Liver (tissue), 9 donors: ENCODE data around the gene TLE3. TPM values are rescaled to one million over a fixed set of nuclear protein-coding genes. Genes with fewer than 3 reads are reported as not detected.

Experiments
- DNase-seq: peaks from one replicate; pipeline ENCODE4 v3.0.0-alpha.2; 2017; ENCODE audit warnings: low spot score
- H3K27ac ChIP-seq, 2 donors: one replicate each; pipeline ENCODE4 v1.7.0; 2013; ENCODE audit warnings: inconsistent platforms in 2 of 2, low read length in 2 of 2, control low read depth in 1 of 2, low read depth in 1 of 2, mild to moderate bottlenecking in 1 of 2
- H3K27me3 ChIP-seq, 4 donors: one replicate each; pipeline versions ENCODE4 v1.6.1 to v1.7.0; 2013; ENCODE audit warnings: low read length in 3 of 4, inconsistent platforms in 1 of 4, mild to moderate bottlenecking in 1 of 4, moderate library complexity in 1 of 4; ENCODE audit not compliant: control insufficient read depth in 4 of 4, insufficient read depth in 4 of 4
- H3K36me3 ChIP-seq, 4 donors: one replicate each; pipeline versions ENCODE4 v1.6.1 to v1.7.0; 2013; ENCODE audit warnings: low read length in 3 of 4, mild to moderate bottlenecking in 3 of 4, low read depth in 1 of 4, moderate library complexity in 1 of 4; ENCODE audit not compliant: control insufficient read depth in 4 of 4, insufficient read depth in 3 of 4
- H3K4me1 ChIP-seq, 4 donors: one replicate each; pipeline versions ENCODE4 v1.6.1 to v1.7.0; 2013; ENCODE audit warnings: low read length in 3 of 4, mild to moderate bottlenecking in 3 of 4, moderate library complexity in 1 of 4; ENCODE audit not compliant: control insufficient read depth in 4 of 4, insufficient read depth in 4 of 4
- H3K4me3 ChIP-seq, 3 donors: one replicate each; pipeline versions ENCODE4 v1.6.1 to v1.7.0; 2013; ENCODE audit warnings: low read length in 3 of 3, control low read depth in 1 of 3, low read depth in 1 of 3, mild to moderate bottlenecking in 1 of 3
- H3K9ac ChIP-seq, 2 donors: one replicate each; pipeline ENCODE4 v1.7.0; 2013; ENCODE audit warnings: low read length in 2 of 2, mild to moderate bottlenecking in 2 of 2, moderate library complexity in 2 of 2, control low read depth in 1 of 2, low read depth in 1 of 2
- H3K9me3 ChIP-seq, 4 donors: one replicate each; pipeline versions ENCODE4 v1.6.1 to v1.7.0; 2013; ENCODE audit warnings: low read length in 3 of 4; ENCODE audit not compliant: control insufficient read depth in 4 of 4
- EGR1 ChIP-seq, 2 donors: IDR thresholded peaks; 2 replicates each; pipeline ENCODE4 v1.6.1; 2016 to 2018; ENCODE audit warnings: antibody characterized with exemption in 2 of 2, low read depth in 2 of 2
- FOXA1 ChIP-seq: IDR thresholded peaks from 2 replicates; pipeline ENCODE4 v1.6.1; 2016; ENCODE audit warnings: antibody characterized with exemption
- FOXA2 ChIP-seq: IDR thresholded peaks from 2 replicates; pipeline ENCODE4 v1.6.1; 2016; ENCODE audit warnings: antibody characterized with exemption
- GABPA ChIP-seq, 2 donors: IDR thresholded peaks in 1 of 2; conservative IDR thresholded peaks in 1 of 2; 2 replicates each; pipeline ENCODE4 v1.6.1; 2016; ENCODE audit warnings: antibody characterized with exemption in 2 of 2, mild to moderate bottlenecking in 1 of 2, moderate library complexity in 1 of 2
- HNF4A ChIP-seq, 2 donors: conservative IDR thresholded peaks; 2 replicates each; pipeline ENCODE4 v1.6.1; 2016; ENCODE audit warnings: antibody characterized with exemption in 2 of 2, mild to moderate bottlenecking in 2 of 2
- HNF4G ChIP-seq: IDR thresholded peaks from 2 replicates; pipeline ENCODE4 v1.6.1; 2016; ENCODE audit warnings: antibody characterized with exemption
- NR2F2 ChIP-seq: IDR thresholded peaks from 2 replicates; pipeline ENCODE4 v1.6.1; 2016; ENCODE audit warnings: antibody characterized with exemption
- RAD21 ChIP-seq, 2 donors: IDR thresholded peaks; 2 replicates each; pipeline ENCODE4 v1.6.1; 2016; ENCODE audit warnings: antibody characterized with exemption in 2 of 2, mild to moderate bottlenecking in 2 of 2
- RXRA ChIP-seq, 2 donors: IDR thresholded peaks; 2 replicates each; pipeline ENCODE4 v1.6.1; 2017 to 2018; ENCODE audit warnings: antibody characterized with exemption in 2 of 2, mild to moderate bottlenecking in 1 of 2
- SP1 ChIP-seq: IDR thresholded peaks from 2 replicates; pipeline ENCODE4 v1.6.1; 2018; ENCODE audit warnings: antibody characterized with exemption, mild to moderate bottlenecking
- TAF1 ChIP-seq: conservative IDR thresholded peaks from 2 replicates; pipeline ENCODE4 v1.6.1; 2016; ENCODE audit warnings: antibody characterized with exemption, mild to moderate bottlenecking
- YY1 ChIP-seq: IDR thresholded peaks from 2 replicates; pipeline ENCODE4 v1.6.1; 2016; ENCODE audit warnings: antibody characterized with exemption, mild to moderate bottlenecking
- WGBS: extraction: QIAGEN DNeasy Blood & Tissue Kit; methylation state at CpG from one replicate; pipeline ENCODE4 v1.1.7; 2013; 5-methylcytosine and 5-hydroxymethylcytosine counted together
- polyA plus RNA-seq, 2 donors: library from polyadenylated mRNA; stranded (reverse) in 1 of 2; unstranded in 1 of 2; fragments of 200-250 nt in 1 of 2; fragments of >200 nt in 1 of 2; fragmentation: Nextera tagmentation in 1 of 2; extraction: Ambion mirVana in 1 of 2; gene quantifications; one replicate each; pipeline versions ENCODE4 v1.2.1 to v1.2.3, GENCODE V29; 2013 to 2015
- total RNA-seq, 2 donors: library from RNA; depleted of rRNA; stranded (reverse); fragments of >200 nt; gene quantifications; one replicate each; pipeline ENCODE4 v1.2.3, GENCODE V29; 2014
- TF ChIP-seq, protein P1 (sequence below): IDR thresholded peaks from 2 replicates; pipeline ENCODE4 v1.6.1; 2016; ENCODE audit warnings: antibody characterized with exemption
- TF ChIP-seq, protein P2 (sequence below): IDR thresholded peaks from 2 replicates; pipeline ENCODE4 v1.6.1; 2016; ENCODE audit warnings: antibody characterized with exemption
- TF ChIP-seq, protein P3 (sequence below): fragments of 150-350 bp; IDR thresholded peaks from 2 replicates; pipeline ENCODE4 v1.5.1; 2017; ENCODE audit warnings: improper control_type of control experiment, low read depth, low read length; ENCODE audit not compliant: missing input control
- TF ChIP-seq, protein P4 (sequence below): IDR thresholded peaks from 2 replicates; pipeline ENCODE4 v1.6.1; 2016; ENCODE audit warnings: antibody characterized with exemption
- donor health status: healthy.
- donor health status: healthy.
- donor health status: healthy.
- donor health status: healthy.
- donor health status: healthy.

Gene TLE3
- total and polyA plus RNA-seq, 4 donors, result 1.2 to 13.7 (median 8.5) TPM

DNA sequence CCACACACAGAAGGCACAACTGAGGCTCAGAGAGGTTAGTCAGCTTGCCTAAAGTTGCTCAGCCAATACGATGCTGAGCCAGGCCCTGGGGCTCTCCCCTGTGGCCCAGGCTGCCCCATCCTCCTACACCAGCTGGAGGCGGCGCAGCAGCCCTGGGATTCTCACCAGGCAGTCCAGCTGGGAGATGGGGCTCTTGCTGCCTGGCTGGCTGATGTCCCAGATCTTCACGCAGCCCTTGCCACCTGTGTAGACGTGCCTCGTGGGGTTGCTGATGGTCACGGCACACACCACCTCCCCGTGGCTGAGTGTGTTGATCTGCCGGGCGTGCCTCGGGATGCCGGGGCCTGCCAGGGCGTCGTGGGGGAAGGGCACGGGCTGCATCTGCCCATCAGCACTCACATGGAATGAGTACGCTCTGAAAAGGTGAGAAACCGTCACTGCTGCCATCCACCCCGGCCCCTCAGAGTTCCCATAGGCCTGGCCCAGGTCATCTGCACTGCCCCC is 42.8 kb downstream of the TLE3 start:
- no peak for TF ChIP-seq FOXA2
- TF ChIP-seq RAD21 (IDR thresholded peaks at IDR 0.05), result no peak
- no peak for TF ChIP-seq FOXA1
- TF ChIP-seq, protein P1, sequence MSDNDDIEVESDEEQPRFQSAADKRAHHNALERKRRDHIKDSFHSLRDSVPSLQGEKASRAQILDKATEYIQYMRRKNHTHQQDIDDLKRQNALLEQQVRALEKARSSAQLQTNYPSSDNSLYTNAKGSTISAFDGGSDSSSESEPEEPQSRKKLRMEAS, result no peak
- no peak for TF ChIP-seq TAF1
- TF ChIP-seq EGR1 (IDR thresholded peaks at IDR 0.05; ENCODE audit: low read depth in 2 of 2), result no peak
- TF ChIP-seq, protein P2, sequence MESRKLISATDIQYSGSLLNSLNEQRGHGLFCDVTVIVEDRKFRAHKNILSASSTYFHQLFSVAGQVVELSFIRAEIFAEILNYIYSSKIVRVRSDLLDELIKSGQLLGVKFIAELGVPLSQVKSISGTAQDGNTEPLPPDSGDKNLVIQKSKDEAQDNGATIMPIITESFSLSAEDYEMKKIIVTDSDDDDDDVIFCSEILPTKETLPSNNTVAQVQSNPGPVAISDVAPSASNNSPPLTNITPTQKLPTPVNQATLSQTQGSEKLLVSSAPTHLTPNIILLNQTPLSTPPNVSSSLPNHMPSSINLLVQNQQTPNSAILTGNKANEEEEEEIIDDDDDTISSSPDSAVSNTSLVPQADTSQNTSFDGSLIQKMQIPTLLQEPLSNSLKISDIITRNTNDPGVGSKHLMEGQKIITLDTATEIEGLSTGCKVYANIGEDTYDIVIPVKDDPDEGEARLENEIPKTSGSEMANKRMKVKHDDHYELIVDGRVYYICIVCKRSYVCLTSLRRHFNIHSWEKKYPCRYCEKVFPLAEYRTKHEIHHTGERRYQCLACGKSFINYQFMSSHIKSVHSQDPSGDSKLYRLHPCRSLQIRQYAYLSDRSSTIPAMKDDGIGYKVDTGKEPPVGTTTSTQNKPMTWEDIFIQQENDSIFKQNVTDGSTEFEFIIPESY, result no peak
- no peak for TF ChIP-seq YY1
- TF ChIP-seq NR2F2, result no peak
- no peak for TF ChIP-seq HNF4G
- TF ChIP-seq RXRA (IDR thresholded peaks at IDR 0.05), result no peak
- TF ChIP-seq, protein P3, sequence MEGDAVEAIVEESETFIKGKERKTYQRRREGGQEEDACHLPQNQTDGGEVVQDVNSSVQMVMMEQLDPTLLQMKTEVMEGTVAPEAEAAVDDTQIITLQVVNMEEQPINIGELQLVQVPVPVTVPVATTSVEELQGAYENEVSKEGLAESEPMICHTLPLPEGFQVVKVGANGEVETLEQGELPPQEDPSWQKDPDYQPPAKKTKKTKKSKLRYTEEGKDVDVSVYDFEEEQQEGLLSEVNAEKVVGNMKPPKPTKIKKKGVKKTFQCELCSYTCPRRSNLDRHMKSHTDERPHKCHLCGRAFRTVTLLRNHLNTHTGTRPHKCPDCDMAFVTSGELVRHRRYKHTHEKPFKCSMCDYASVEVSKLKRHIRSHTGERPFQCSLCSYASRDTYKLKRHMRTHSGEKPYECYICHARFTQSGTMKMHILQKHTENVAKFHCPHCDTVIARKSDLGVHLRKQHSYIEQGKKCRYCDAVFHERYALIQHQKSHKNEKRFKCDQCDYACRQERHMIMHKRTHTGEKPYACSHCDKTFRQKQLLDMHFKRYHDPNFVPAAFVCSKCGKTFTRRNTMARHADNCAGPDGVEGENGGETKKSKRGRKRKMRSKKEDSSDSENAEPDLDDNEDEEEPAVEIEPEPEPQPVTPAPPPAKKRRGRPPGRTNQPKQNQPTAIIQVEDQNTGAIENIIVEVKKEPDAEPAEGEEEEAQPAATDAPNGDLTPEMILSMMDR, result no peak
- TF ChIP-seq SP1, result no peak
- Histone ChIP-seq H3K9ac (no peak overlapping the region), H3K4me1 (no peaks in the 10 kb centered on the region), H3K4me3 (no peak overlapping the region), H3K9me3 (no peaks in the 10 kb centered on the region), H3K36me3 (peaks cover 33 to 92% (median 48%) of the 10 kb centered on the region in 4 donors), H3K27ac (no peak overlapping the region), H3K27me3 (no peaks in the 10 kb centered on the region)
- WGBS, result 93% methylated on average over 18 of the region's 18 CpGs
- DNase-seq, result no peak

DNA sequence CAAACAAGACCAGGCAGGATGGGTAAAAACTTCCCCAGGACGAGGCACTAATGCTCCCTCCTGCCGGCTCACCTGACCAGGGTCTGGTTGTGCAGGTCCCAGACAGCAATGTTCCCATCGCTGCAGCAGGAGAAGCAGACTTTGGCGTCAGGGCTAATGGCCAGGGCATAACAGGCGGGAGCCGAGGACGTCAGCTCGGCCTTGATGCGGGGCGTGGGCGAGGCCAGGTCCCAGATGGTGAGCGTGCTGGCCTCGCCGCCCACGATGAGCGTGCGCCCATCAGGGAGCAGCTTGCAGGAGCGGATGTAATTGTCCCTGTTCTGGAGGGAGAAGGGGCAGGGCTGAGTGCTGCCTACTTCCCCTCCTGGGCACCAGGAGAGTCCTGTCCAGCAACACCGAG is 43.4 kb downstream of the TLE3 start:
- Histone ChIP-seq H3K9me3 (no peaks in the 10 kb centered on the region), H3K27ac (no peak overlapping the region), H3K27me3 (no peaks in the 10 kb centered on the region), H3K36me3 (peaks cover 34 to 90% (median 46%) of the 10 kb centered on the region in 4 donors), H3K4me1 (no peaks in the 10 kb centered on the region), H3K4me3 (no peak overlapping the region), H3K9ac (no peak overlapping the region)
- TF ChIP-seq RXRA (IDR thresholded peaks at IDR 0.05), result no peak
- no peak for DNase-seq
- 93% methylated on average over 19 of the region's 19 CpGs for WGBS

DNA sequence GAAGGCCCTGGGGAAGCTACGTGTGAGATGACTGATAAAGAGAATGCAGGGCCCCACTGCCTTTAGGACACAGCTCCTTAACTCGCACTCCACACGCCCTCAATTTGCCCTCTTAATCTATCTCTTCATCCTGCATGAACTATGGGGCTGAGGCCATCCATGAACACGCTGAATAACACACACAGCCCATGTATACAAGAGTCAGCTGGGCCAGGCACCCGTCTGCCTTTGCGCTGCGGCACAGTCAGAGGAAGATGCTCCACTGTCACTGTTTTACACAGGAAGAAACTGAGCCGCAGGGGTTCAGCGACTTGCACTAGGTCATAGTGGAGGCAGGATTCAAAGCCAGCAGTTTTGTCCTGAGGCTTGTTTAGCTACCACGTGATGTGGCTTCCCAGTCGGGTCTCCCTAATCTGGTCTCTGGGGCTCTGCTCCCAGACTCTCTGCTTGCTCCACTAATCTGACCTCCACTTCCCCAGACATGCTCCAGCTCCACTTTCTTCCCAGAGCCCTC is 43.9 kb downstream of the TLE3 start:
- no peak for TF ChIP-seq SP1
- TF ChIP-seq, protein P4, sequence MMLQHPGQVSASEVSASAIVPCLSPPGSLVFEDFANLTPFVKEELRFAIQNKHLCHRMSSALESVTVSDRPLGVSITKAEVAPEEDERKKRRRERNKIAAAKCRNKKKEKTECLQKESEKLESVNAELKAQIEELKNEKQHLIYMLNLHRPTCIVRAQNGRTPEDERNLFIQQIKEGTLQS, result no peak
- TF ChIP-seq, protein P1, result no peak
- TF ChIP-seq GABPA (IDR thresholded peaks at IDR 0.05 in 1 of 2, conservative IDR thresholded peaks at IDR 0.05 in 1 of 2), result no peak
- no peak for TF ChIP-seq EGR1 (IDR thresholded peaks at IDR 0.05; ENCODE audit: low read depth in 2 of 2)
- TF ChIP-seq HNF4A (conservative IDR thresholded peaks at IDR 0.05), result no peak
- Histone ChIP-seq H3K4me1 (no peaks in the 10 kb centered on the region), H3K36me3 (peaks cover 34 to 87% (median 42%) of the 10 kb centered on the region in 4 donors), H3K9me3 (no peaks in the 10 kb centered on the region), H3K27me3 (no peaks in the 10 kb centered on the region), H3K27ac (no peak overlapping the region), H3K9ac (no peak overlapping the region), H3K4me3 (no peak overlapping the region)
- 84% methylated on average over 11 of the region's 11 CpGs for WGBS
- no peak for DNase-seq
